GM12872 (cell line): ENCODE data around the gene BBS4.
A peak's percentile ranks its signal among the peaks of the same experiment; 100 is the strongest.

ENCODE experiments used
- CTCF ChIP-seq: IDR thresholded peaks from 3 replicates; pipeline ENCODE4 v1.5.1; 2011; ENCODE audit warnings: low read depth, mild to moderate bottlenecking, low read length, moderate library complexity; ENCODE audit not compliant: insufficient read depth

The BBS4 gene

GRCh38 chr15:72685301-72685924 lies 594 bp upstream of the BBS4 start:
- no peak for TF ChIP-seq CTCF

GRCh38 chr15:72688697-72689096 lies 2.7 kb downstream of the BBS4 start:
- no peak for TF ChIP-seq CTCF

- TF ChIP-seq CTCF, result no peak
Observed at GRCh38 chr15:72690938-72691337, 4.9 kb downstream of the BBS4 start.

GRCh38 chr15:72698938-72699337 lies 12.9 kb downstream of the BBS4 start:
- TF ChIP-seq CTCF, result no peak

GRCh38 chr15:72700076-72700475 lies 14.1 kb downstream of the BBS4 start:
- no peak for TF ChIP-seq CTCF

- no peak for TF ChIP-seq CTCF
Observed at GRCh38 chr15:72706266-72706665, 20.3 kb downstream of the BBS4 start.

GRCh38 chr15:72722071-72722696 lies 36.2 kb downstream of the BBS4 start:
- peak; percentile 77 for TF ChIP-seq CTCF
